GM12874 (cell line): Measurements from ENCODE around the gene MXD4.

Source experiments
- CTCF ChIP-seq: IDR thresholded peaks from 2 replicates; pipeline ENCODE4 v1.5.1; 2011; ENCODE audit warnings: low read depth, mild to moderate bottlenecking, control low read depth, low read length, moderate library complexity; ENCODE audit not compliant: insufficient read depth

Gene MXD4

GRCh38 chr4:2261853-2262144, at the start of gene MXD4:
TSS of gene MXD4 (minus strand) at chr4:2262109. CDS start at chr4:2261980, 129 bp downstream.
- TF ChIP-seq CTCF, result no peak

- no peak for TF ChIP-seq CTCF
These were observed 45.0 kb upstream of the MXD4 start for GRCh38 chr4:2306773-2307410.

GRCh38 chr4:2305766-2306501, 44.0 kb upstream of the MXD4 start:
- TF ChIP-seq CTCF, result no peak

GRCh38 chr4:2304877-2305561, 43.1 kb upstream of the MXD4 start:
- no peak for TF ChIP-seq CTCF

- TF ChIP-seq CTCF, result no peak
These were observed 42.5 kb upstream of the MXD4 start for GRCh38 chr4:2304321-2304876.

- no peak for TF ChIP-seq CTCF
These were observed 41.9 kb upstream of the MXD4 start for GRCh38 chr4:2303686-2304320.
